DOHH2 (cell line): ENCODE measurements around the gene PCBD2.

Source experiments
- EZH2phosphoT487 ChIP-seq: fragments of 200-600 bp; sonication (generic); IDR thresholded peaks from 2 replicates; pipeline ENCODE4 v1.6.1; 2017; ENCODE audit warnings: borderline replicate concordance, mild to moderate bottlenecking, antibody characterized with exemption, low read length, moderate library complexity, mixed read lengths
- TF ChIP-seq, protein P1 (sequence below): fragments of 200-600 bp; sonication (generic); IDR thresholded peaks from one replicate; pipeline ENCODE4 v1.5.1; 2014; ENCODE audit warnings: antibody characterized with exemption, mild to moderate bottlenecking, low read depth, low read length; ENCODE audit not compliant: poor library complexity, severe bottlenecking

DNA sequence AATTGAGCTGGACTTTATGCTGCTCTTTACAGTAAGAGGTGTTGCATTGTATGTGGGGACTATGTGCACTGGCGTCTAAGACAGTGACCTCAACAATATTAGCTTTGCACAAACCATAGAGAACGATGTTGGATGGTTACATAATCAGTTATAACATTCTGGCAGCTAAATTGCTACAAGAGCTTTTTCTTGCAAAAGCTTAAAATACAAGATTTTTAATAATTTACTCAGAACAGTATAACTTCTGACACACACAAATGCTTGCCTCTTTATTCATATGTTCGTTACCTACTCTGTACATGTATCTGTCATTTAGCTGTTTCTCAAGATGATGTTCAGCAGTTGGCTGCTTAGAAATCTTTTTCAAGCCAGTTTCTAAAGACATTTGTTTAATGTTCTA is 47.5 kb upstream of the PCBD2 start:
- TF ChIP-seq, protein P1, sequence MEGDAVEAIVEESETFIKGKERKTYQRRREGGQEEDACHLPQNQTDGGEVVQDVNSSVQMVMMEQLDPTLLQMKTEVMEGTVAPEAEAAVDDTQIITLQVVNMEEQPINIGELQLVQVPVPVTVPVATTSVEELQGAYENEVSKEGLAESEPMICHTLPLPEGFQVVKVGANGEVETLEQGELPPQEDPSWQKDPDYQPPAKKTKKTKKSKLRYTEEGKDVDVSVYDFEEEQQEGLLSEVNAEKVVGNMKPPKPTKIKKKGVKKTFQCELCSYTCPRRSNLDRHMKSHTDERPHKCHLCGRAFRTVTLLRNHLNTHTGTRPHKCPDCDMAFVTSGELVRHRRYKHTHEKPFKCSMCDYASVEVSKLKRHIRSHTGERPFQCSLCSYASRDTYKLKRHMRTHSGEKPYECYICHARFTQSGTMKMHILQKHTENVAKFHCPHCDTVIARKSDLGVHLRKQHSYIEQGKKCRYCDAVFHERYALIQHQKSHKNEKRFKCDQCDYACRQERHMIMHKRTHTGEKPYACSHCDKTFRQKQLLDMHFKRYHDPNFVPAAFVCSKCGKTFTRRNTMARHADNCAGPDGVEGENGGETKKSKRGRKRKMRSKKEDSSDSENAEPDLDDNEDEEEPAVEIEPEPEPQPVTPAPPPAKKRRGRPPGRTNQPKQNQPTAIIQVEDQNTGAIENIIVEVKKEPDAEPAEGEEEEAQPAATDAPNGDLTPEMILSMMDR: no peak
- TF ChIP-seq EZH2phosphoT487: no peak
